GM23248 (cell line): ENCODE measurements around the gene SMARCD3.

ENCODE experiments used
- EZH2 ChIP-seq: fragments of 200-600 bp; sonication (generic); IDR thresholded peaks from 2 replicates; pipeline ENCODE4 v1.6.1; 2018; ENCODE audit warnings: antibody characterized with exemption, mild to moderate bottlenecking; ENCODE audit not compliant: insufficient read depth, poor library complexity, severe bottlenecking
- EZH2phosphoT487 ChIP-seq: fragments of 200-600 bp; sonication (generic); IDR thresholded peaks from 2 replicates; pipeline ENCODE4 v1.6.1; 2018; ENCODE audit warnings: antibody characterized with exemption, moderate library complexity, mild to moderate bottlenecking, low read depth; ENCODE audit not compliant: insufficient read depth

DNA sequence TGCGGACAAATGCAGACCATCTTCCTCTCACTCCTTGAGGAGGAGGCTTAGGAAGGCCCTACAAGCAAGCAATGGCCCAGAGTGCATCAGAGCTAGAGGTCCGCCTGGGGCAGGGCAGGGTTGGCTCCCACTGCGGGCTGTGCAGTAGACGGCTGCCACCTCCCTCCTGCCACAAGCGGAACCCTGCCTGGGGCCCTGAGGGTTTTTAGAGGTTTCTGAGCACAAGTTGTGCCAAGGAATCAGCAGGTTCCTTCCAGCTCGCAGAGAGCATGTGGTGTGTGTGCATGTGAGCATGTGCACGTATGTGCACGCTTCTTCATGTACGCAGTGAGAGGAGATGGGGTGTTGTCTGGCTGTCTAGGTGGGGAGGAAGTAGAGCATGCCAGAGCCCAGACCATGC, 25.9 kb upstream of the SMARCD3 start:
- TF ChIP-seq EZH2phosphoT487 = no peak
- no peak for TF ChIP-seq EZH2
